Left lung (tissue), 10 donors: Measurements from ENCODE around the gene PDE1C. TPM values are rescaled to one million over a fixed set of nuclear protein-coding genes. Genes with fewer than 3 reads are reported as not detected.

Experiments used
- ATAC-seq: fragments of 200-7000 bp; cut with Tn5 transposase; one replicate; pipeline ENCODE4 v1.9.1; 2020; ENCODE audit warnings: moderate library complexity
- DNase-seq, 4 donors: peaks; one replicate each; pipeline ENCODE4 v3.0.0-alpha.2; 2013 to 2020
- H3K27ac ChIP-seq, 2 donors: fragments of 200-600 bp; sonication (generic) in 1 of 2; one replicate each; pipeline versions ENCODE4 v1.5.0 to v1.8.0; 2020 to 2021
- H3K27me3 ChIP-seq, 2 donors: fragments of 200-600 bp; sonication (generic) in 1 of 2; one replicate each; pipeline versions ENCODE4 v1.5.0 to v1.8.0; 2020 to 2021
- H3K36me3 ChIP-seq, 2 donors: fragments of 200-600 bp; sonication (generic) in 1 of 2; one replicate each; pipeline versions ENCODE4 v1.5.0 to v1.8.0; 2020 to 2021
- H3K4me1 ChIP-seq, 2 donors: fragments of 200-600 bp; one replicate each; pipeline ENCODE4 v1.8.0; 2021
- H3K4me3 ChIP-seq, 2 donors: fragments of 200-600 bp; sonication (generic) in 1 of 2; one replicate each; pipeline versions ENCODE4 v1.5.0 to v1.8.0; 2020 to 2021; ENCODE audit warnings: mild to moderate bottlenecking in 1 of 2
- H3K9me3 ChIP-seq, 2 donors: fragments of 200-600 bp; sonication (generic) in 1 of 2; one replicate each; pipeline versions ENCODE4 v1.5.0 to v1.8.0; 2020 to 2021
- CTCF ChIP-seq, 2 donors: fragments of 200-600 bp; sonication (generic) in 1 of 2; IDR thresholded peaks; one replicate each; pipeline versions ENCODE4 v1.5.0 to v1.8.0; 2021; ENCODE audit warnings: antibody characterized with exemption in 2 of 2
- intact Hi-C, 2 donors: fragments of 100-400 bp; cut with DNase I; formaldehyde crosslinking; loops; one replicate each; pipeline versions ENCODE4 v1.11.2 to v1.14.2; 2022
- polyA plus RNA-seq, 6 donors: library from polyadenylated mRNA; unstranded; fragments of 120-200 nt; gene quantifications; one replicate each; pipeline ENCODE4 v1.2.1, GENCODE V29; 2013; ENCODE audit not compliant: insufficient read length in 6 of 6
- total RNA-seq, 2 donors: library from RNA; stranded (reverse); fragmentation: NEBNext Ultra II Directional; extraction: Animal tissue kit (Norgen Biotek cat#: 25700); gene quantifications; one replicate each; pipeline ENCODE4 v1.2.1, GENCODE V29; 2021
- donor health status: DM: no; HTN: yes; CAD: no.
- donor health status: DM: no; HTN: no; CAD: no.

PDE1C gene
- total and polyA plus RNA-seq, 8 donors, result 2.0 to 13.8 (median 3.9) TPM

GRCh38 chr7:31922848-31923247 lies 147.4 kb downstream of the PDE1C start:
- no peak overlapping the region for H3K27ac ChIP-seq
- H3K9me3 ChIP-seq, result no peaks in the 10 kb centered on the region
- H3K36me3 ChIP-seq, result no peaks in the 10 kb centered on the region
- intact Hi-C loops, result no loop called here
- TF ChIP-seq CTCF (IDR thresholded peaks at IDR 0.05), result no peak
- H3K4me1 ChIP-seq, result no peaks in the 10 kb centered on the region
- no peak for DNase-seq
- ATAC-seq, result no peak
- H3K27me3 ChIP-seq, result no peaks in the 10 kb centered on the region
- H3K4me3 ChIP-seq, result no peak overlapping the region

- Histone ChIP-seq H3K27ac (no peak overlapping the region), H3K36me3 (no peaks in the 10 kb centered on the region), H3K9me3 (no peaks in the 10 kb centered on the region), H3K27me3 (no peaks in the 10 kb centered on the region), H3K4me3 (no peak overlapping the region), H3K4me1 (no peaks in the 10 kb centered on the region)
- no peak for TF ChIP-seq CTCF (IDR thresholded peaks at IDR 0.05)
- no peak for ATAC-seq
- DNase-seq, result no peak
- intact Hi-C loops, result no loop called here
These were observed 149.2 kb downstream of the PDE1C start for GRCh38 chr7:31921047-31921446.

- Histone ChIP-seq H3K27me3 (no peaks in the 10 kb centered on the region), H3K4me3 (no peak overlapping the region), H3K4me1 (no peaks in the 10 kb centered on the region), H3K27ac (no peak overlapping the region), H3K36me3 (no peaks in the 10 kb centered on the region), H3K9me3 (no peaks in the 10 kb centered on the region)
- ATAC-seq, result no peak
- intact Hi-C loops, result no loop called here
- no peak for DNase-seq
- no peak for TF ChIP-seq CTCF (IDR thresholded peaks at IDR 0.05)
These were observed 150.4 kb downstream of the PDE1C start for GRCh38 chr7:31919678-31920369.

- H3K36me3 ChIP-seq, result no peaks in the 10 kb centered on the region
- no peaks in the 10 kb centered on the region for H3K4me1 ChIP-seq
- no peak for TF ChIP-seq CTCF (IDR thresholded peaks at IDR 0.05)
- no peak overlapping the region for H3K4me3 ChIP-seq
- H3K27me3 ChIP-seq, result no peaks in the 10 kb centered on the region
- H3K9me3 ChIP-seq, result no peaks in the 10 kb centered on the region
- H3K27ac ChIP-seq, result no peak overlapping the region
- intact Hi-C loops, result no loop called here
- DNase-seq, result no peak
- no peak for ATAC-seq
These were observed 151.4 kb downstream of the PDE1C start for GRCh38 chr7:31918706-31919393.

- no peaks in the 10 kb centered on the region for H3K4me1 ChIP-seq
- no peak for TF ChIP-seq CTCF (IDR thresholded peaks at IDR 0.05)
- no peaks in the 10 kb centered on the region for H3K9me3 ChIP-seq
- H3K4me3 ChIP-seq, result no peak overlapping the region
- H3K27me3 ChIP-seq, result no peaks in the 10 kb centered on the region
- H3K36me3 ChIP-seq, result no peaks in the 10 kb centered on the region
- no peak overlapping the region for H3K27ac ChIP-seq
- ATAC-seq (no peak), DNase-seq (no peak)
- intact Hi-C loops, result no loop called here
These were observed 153.0 kb downstream of the PDE1C start for GRCh38 chr7:31917256-31917655.
